Activated CD4-positive, alpha-beta T cell treated with anti-CD3 and anti-CD28 coated beads, Interleukin-2, Interleukin-4, amounts not matched to agents 100 ng/mL and 50 ng/mL, durations not matched to agents 16 hours and 8 hours (primary cell): ENCODE data around the gene AKIP1.

Source experiments
- DNase-seq: peaks from one replicate; pipeline ENCODE4 v3.0.0-alpha.2; 2020; ENCODE audit warnings: low spot score

The AKIP1 gene

DNA sequence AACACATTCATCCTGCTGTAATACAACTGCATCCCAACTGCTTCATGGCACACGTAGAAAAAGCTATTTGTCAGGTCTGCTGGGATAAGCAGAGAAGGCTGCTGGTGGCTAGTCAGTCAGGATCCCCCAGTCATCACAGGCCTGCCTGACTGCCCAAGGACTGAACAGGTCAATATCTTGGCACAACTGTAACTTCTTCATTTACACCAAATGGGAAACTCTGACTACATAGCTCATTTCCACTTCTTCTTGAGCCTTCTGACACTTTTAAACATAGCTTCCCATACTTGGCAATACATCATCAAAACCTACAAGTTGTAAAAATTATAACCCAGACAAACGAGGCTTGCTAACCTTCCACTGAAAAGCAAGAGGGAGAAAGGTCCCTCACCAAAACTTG lies 50.4 kb downstream of the AKIP1 start:
- no peak for DNase-seq

DNA sequence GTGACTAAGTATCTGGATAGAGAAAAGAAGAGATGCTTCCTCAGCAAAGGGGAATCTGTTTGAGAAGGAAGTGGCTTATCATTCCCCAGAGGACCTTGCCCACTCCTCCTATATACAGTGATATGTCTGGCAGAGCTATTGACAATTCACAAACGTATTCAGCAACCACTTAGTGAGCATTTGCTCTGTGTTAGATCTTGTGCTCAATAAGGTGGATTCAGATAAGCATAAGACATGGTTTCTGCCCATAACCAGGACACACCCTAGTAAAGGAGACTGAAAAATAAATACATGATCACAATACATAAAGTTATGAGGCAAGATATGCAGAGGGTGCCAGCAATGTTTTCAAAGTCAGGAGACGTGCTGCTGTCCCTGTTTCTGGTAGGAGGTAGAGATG lies 51.9 kb downstream of the AKIP1 start:
- DNase-seq, result no peak

DNA sequence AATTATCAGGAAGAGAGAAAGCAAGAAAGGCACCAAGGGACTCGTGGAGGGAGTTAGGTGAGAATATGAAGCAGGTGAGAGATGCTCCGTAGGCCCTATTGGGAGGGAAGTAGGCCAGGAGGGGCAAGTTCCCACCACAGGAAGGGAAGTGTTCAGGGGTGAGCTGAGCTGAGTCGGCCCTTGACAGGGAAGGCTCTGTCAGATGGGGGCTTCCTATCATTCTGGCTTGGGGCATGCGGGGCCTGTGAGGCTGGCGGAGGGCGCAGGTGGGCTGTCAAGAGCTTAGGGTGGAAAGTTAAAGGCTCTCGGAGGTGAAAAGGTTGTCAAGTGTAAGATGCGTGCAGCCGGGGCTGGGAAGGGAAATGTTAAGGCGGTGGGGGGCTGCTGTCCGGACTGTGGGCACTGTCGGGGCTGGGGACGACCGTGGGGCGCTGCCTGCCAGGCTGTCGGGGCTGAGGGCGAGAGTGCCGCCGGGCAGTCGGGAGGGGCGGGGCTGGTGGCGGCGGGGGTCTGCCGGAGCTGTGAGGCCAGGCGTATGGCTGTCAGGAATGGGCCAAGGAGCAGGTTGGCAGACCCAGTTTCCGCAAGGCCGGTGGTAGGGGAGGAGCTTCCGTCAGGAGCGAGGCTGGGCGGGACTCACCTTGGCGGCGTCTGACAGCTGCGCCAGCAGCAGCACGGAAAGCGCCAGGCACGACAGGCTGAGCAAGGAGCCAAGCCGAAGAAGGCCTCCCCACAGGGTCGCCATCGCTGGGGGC lies 52.8 kb downstream of the AKIP1 start:
- DNase-seq, result peak; percentile 84

DNA sequence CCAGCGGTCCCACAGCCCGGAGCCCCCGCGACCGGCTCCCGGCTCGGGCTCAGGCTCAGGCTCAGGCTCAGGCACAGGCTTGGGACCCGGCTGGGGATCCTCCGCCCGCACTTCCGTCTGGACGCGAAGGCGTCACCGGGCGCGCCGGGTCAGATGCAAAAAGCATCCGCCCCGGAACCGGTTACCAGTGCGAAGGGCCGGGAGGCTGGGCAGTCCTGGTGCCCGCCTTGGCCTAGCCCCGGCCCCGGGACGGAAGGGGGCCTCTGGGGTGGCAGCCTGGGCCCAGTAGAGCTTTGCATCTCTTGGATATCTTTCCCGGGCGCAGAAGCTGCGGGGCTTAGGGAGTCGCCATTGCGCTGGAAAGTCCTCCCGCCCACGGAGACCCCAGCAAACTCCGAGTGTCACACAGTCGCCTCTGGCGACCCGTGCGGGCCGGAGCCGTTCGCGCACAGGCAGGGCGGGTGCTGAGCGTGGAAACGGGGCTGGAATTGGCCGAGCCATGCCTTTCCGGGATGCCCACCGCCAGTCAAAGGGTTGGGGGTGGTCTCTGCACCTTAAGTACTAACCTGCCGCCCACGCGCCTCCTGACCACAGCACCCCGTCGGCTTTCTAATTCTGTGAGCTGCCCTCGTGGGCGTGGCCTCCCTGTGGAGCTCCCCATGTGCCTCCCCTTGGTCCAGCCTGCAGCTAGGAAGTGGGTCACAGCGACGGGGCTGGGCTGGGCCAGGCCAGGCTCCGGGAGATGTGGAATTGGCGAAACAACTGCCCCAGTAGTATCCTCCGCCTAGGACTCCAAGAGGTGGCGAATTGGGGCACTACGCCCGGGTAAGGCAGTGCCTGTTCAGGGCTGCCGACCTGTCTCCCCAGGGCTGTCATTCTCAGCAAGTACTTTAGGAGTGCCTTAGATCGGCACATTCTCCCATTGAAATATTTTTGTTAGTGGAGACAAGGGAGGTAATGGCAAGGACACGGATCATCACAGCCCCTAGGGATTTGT lies 53.6 kb downstream of the AKIP1 start, which contains the start of gene TMEM9B:
Gene TMEM9B (minus strand): TSS at position 119 of the 997 bp plus-strand sequence. CDS start 129 bp downstream, outside the sequence.
- peak; percentile 88 for DNase-seq

DNA sequence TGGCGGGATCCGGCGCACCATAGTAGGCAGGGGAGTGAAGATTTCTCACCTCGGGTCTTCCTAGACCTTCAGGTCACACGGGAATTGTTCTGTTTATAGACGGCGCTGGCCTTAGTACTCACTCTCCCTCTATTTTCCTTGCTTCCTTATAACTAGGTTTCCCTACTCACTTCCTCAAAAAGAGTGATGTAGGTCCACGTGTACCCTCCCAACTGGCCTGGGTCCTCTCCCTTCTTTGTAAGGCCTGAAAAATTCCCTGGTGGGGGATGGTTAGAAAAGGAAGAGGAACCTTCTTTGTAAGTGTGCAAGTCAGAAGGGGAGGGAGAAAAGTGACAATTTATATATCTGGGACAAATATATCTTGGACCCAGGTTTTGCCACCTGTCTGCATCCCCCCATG lies 56.2 kb downstream of the AKIP1 start:
- no peak for DNase-seq
